ENCODE results near the gene SCAPER.
"Not testable (repeated sequence)": the region's sequence is repeated elsewhere in the genome, so short reads cannot be mapped to it uniquely, and the experiment has no call there.

SCAPER gene

GRCh38 chr15:76328106-76328696 lies 576.9 kb downstream of the SCAPER start:
- DNase-seq (ENCODE audit: low read depth, low spot score) = no peak

- no peak for DNase-seq (ENCODE audit: low read depth, low spot score)
These were observed 577.7 kb downstream of the SCAPER start for GRCh38 chr15:76327191-76328105.

GRCh38 chr15:76325704-76326103 lies 579.4 kb downstream of the SCAPER start:
- no peak for DNase-seq (ENCODE audit: low read depth, low spot score)

GRCh38 chr15:76324066-76324465 lies 581.1 kb downstream of the SCAPER start:
- no peak for DNase-seq (ENCODE audit: low read depth, low spot score)

- no peak for DNase-seq (ENCODE audit: low read depth, low spot score)
These were observed 583.5 kb downstream of the SCAPER start for GRCh38 chr15:76321602-76322001.

- no peak for DNase-seq (ENCODE audit: low read depth, low spot score)
These were observed 584.0 kb downstream of the SCAPER start for GRCh38 chr15:76321171-76321570.

- DNase-seq (ENCODE audit: low read depth, low spot score) = no peak
These were observed 585.1 kb downstream of the SCAPER start for GRCh38 chr15:76320012-76320411.

GRCh38 chr15:76313731-76314130 lies 591.4 kb downstream of the SCAPER start:
- DNase-seq (ENCODE audit: low read depth, low spot score) = no peak

- DNase-seq (ENCODE audit: low read depth, low spot score) = not testable (repeated sequence)
These were observed 592.0 kb downstream of the SCAPER start for GRCh38 chr15:76313175-76313567.

- DNase-seq (ENCODE audit: low read depth, low spot score) = no peak
These were observed 592.5 kb downstream of the SCAPER start for GRCh38 chr15:76312540-76313174.

GRCh38 chr15:76311100-76311953 lies 593.8 kb downstream of the SCAPER start, which contains the start of gene ETFA:
TSS of gene ETFA (minus strand) at chr15:76311469. CDS start at chr15:76311388, 81 bp downstream.
- DNase-seq (ENCODE audit: low read depth, low spot score) = peak; percentile 72

- DNase-seq (ENCODE audit: low read depth, low spot score) = no peak
These were observed 594.6 kb downstream of the SCAPER start for GRCh38 chr15:76310475-76311099.

- DNase-seq (ENCODE audit: low read depth, low spot score) = no peak
These were observed 595.4 kb downstream of the SCAPER start for GRCh38 chr15:76309601-76310330.

- DNase-seq (ENCODE audit: low read depth, low spot score) = no peak
These were observed 601.2 kb downstream of the SCAPER start for GRCh38 chr15:76303909-76304308.

GRCh38 chr15:76299786-76300185 lies 605.4 kb downstream of the SCAPER start:
- no peak for DNase-seq (ENCODE audit: low read depth, low spot score)

- no peak for DNase-seq (ENCODE audit: low read depth, low spot score)
These were observed 606.2 kb downstream of the SCAPER start for GRCh38 chr15:76298986-76299385.

- DNase-seq (ENCODE audit: low read depth, low spot score) = not testable (repeated sequence)
These were observed 607.2 kb downstream of the SCAPER start for GRCh38 chr15:76297951-76298350.
